HL-60 (cell line): ENCODE data around the gene PAWR.

Experiments
- DNase-seq, 2 experiments: peaks; one replicate each; pipeline ENCODE4 v3.0.0-alpha.2; 2010 to 2020; ENCODE audit warnings: low read depth in 1 of 2, low spot score in 1 of 2
- H3K27ac ChIP-seq: fragments of 250-450 bp; sonication (Bioruptor Pico); replicated peaks from 2 replicates; pipeline ENCODE4 v1.5.1; 2020; ENCODE audit warnings: mild to moderate bottlenecking, moderate library complexity
- H3K27me3 ChIP-seq: fragments of 250-450 bp; sonication (Bioruptor Pico); 2 replicates; pipeline ENCODE4 v1.5.1; 2021; ENCODE audit warnings: mild to moderate bottlenecking, moderate library complexity; ENCODE audit not compliant: insufficient read depth, poor library complexity, severe bottlenecking
- H3K4me3 ChIP-seq: replicated peaks from 2 replicates; pipeline ENCODE4 v1.5.1; 2011; ENCODE audit warnings: mild to moderate bottlenecking, control low read depth, low read length; ENCODE audit not compliant: insufficient read depth
- GABPA ChIP-seq: IDR thresholded peaks from 2 replicates; pipeline ENCODE4 v1.6.1; 2012; ENCODE audit warnings: low read depth
- POLR2AphosphoS5 ChIP-seq: IDR thresholded peaks from 2 replicates; pipeline ENCODE4 v1.6.1; 2012; ENCODE audit warnings: low read depth
- SPI1 ChIP-seq: IDR thresholded peaks from 2 replicates; pipeline ENCODE4 v1.6.1; 2012; ENCODE audit warnings: low read depth, mild to moderate bottlenecking, borderline replicate concordance
- long read RNA-seq: library from polyadenylated mRNA; unstranded; transcript quantifications from one replicate; pipeline ENCODE4 v2.0.0, GENCODE V29; 2020
- TF ChIP-seq, protein P1 (sequence below): IDR thresholded peaks from one replicate; pipeline ENCODE4 v1.5.1; 2011; ENCODE audit warnings: low read length, control low read depth, inconsistent platforms; ENCODE audit not compliant: insufficient read depth
- TF ChIP-seq, protein P2 (sequence below): IDR thresholded peaks from 2 replicates; pipeline ENCODE4 v1.6.1; 2012; ENCODE audit warnings: low read depth; ENCODE audit not compliant: insufficient replicate concordance

PAWR gene, protein sequence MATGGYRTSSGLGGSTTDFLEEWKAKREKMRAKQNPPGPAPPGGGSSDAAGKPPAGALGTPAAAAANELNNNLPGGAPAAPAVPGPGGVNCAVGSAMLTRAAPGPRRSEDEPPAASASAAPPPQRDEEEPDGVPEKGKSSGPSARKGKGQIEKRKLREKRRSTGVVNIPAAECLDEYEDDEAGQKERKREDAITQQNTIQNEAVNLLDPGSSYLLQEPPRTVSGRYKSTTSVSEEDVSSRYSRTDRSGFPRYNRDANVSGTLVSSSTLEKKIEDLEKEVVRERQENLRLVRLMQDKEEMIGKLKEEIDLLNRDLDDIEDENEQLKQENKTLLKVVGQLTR
- long read RNA-seq: 0 reads

DNA sequence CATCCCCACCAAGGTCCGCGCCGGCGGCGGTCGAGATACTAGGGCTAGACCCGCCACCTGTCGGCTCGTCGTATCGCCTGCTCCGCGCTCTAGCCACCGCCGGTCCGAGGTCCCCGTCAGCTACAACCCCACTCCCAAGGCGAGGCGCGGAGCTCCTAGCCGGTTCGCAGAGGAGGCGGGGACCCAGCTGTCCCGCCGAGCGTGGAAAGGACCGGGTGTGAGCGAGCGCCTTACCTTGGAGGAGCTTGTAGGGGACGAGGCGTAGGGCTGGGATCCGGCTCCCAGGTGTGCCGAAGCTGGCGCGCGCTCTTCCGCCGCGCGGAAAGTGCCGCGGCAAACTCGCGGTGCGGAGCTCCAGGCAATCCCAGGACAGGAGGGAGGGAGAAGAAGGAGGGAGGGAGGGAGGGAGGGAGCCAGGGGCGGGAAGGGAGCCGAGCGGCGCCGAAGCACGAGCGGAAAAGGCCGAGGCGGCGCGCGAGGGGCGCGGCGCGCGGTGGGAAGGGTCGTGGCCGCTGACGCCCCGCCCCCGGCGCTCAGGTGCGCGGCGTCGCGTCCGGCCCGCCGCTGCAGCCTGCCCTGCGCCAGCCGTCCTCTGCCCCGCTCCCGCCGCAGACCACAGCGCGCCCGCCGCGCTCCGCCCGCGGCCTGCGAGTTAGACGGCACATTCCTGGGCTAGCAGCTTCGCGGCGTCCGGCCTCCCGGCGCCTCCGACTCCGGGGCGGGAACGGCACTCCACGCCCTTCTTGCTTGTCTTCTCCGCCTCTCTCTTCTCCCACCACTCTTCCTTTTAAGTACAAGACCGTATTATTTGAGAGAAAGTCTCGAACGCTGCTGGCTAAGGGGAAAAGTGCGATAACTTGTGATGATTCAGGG lies at the start of gene PAWR:
TSS of gene PAWR (minus strand) at position 327 of the 873 bp plus-strand sequence. CDS start 720 bp downstream, outside the sequence.
- no peak for DNase-seq
- Histone ChIP-seq H3K27me3 (peaks cover 49% of the 10 kb centered on the region), H3K4me3 (peak within 1 kb of the TSS; percentile 45), H3K27ac (no peak within 1 kb of the TSS)
- TF ChIP-seq, protein P1, sequence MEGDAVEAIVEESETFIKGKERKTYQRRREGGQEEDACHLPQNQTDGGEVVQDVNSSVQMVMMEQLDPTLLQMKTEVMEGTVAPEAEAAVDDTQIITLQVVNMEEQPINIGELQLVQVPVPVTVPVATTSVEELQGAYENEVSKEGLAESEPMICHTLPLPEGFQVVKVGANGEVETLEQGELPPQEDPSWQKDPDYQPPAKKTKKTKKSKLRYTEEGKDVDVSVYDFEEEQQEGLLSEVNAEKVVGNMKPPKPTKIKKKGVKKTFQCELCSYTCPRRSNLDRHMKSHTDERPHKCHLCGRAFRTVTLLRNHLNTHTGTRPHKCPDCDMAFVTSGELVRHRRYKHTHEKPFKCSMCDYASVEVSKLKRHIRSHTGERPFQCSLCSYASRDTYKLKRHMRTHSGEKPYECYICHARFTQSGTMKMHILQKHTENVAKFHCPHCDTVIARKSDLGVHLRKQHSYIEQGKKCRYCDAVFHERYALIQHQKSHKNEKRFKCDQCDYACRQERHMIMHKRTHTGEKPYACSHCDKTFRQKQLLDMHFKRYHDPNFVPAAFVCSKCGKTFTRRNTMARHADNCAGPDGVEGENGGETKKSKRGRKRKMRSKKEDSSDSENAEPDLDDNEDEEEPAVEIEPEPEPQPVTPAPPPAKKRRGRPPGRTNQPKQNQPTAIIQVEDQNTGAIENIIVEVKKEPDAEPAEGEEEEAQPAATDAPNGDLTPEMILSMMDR: no peak
- TF ChIP-seq POLR2AphosphoS5: no peak

DNA sequence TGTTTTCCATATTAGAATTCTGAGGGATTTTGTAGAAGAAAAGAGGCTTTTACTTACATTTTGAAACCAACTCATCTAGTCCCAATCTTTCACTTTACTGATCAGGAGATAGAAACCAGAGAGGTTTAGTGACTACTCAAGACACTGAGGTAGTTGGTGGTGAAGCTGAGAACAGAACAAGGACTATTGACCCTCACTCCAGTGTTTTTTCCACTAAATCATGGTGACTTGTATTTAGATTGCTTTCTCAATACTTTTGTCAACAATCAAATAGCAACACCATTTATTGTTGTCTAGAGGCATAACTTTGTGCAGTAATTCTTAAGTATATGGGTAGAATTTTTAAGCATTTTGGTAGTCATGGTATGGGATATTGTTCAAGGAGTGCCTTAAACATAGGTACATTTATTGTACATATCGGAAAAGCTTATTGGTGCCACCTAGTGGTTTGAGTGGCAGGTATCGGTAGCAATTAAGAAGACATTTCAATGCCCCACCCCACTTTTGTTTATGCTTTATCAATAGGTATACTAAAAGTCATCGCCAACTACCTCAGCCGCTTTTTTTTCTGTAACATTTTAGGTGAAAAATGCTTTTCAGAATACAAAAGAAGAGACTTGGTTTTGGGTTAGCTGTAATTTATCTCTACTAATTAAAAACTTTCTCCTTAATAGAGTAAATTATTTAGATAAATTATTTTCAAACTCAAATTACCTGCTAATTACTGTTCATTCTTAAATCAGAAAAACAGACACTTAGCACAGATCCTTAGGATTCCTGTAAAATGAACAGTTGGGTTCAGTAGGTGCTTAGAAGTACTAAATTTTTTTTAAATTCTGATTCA lies 47.3 kb upstream of the PAWR start:
- Histone ChIP-seq H3K27ac (no peak overlapping the region), H3K27me3 (peaks cover 2% of the 10 kb centered on the region), H3K4me3 (no peak overlapping the region)
- TF ChIP-seq, protein P1: peak; percentile 41
- TF ChIP-seq, protein P2, sequence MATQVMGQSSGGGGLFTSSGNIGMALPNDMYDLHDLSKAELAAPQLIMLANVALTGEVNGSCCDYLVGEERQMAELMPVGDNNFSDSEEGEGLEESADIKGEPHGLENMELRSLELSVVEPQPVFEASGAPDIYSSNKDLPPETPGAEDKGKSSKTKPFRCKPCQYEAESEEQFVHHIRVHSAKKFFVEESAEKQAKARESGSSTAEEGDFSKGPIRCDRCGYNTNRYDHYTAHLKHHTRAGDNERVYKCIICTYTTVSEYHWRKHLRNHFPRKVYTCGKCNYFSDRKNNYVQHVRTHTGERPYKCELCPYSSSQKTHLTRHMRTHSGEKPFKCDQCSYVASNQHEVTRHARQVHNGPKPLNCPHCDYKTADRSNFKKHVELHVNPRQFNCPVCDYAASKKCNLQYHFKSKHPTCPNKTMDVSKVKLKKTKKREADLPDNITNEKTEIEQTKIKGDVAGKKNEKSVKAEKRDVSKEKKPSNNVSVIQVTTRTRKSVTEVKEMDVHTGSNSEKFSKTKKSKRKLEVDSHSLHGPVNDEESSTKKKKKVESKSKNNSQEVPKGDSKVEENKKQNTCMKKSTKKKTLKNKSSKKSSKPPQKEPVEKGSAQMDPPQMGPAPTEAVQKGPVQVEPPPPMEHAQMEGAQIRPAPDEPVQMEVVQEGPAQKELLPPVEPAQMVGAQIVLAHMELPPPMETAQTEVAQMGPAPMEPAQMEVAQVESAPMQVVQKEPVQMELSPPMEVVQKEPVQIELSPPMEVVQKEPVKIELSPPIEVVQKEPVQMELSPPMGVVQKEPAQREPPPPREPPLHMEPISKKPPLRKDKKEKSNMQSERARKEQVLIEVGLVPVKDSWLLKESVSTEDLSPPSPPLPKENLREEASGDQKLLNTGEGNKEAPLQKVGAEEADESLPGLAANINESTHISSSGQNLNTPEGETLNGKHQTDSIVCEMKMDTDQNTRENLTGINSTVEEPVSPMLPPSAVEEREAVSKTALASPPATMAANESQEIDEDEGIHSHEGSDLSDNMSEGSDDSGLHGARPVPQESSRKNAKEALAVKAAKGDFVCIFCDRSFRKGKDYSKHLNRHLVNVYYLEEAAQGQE: no peak
- peak; percentile 2 to 7 for DNase-seq

DNA sequence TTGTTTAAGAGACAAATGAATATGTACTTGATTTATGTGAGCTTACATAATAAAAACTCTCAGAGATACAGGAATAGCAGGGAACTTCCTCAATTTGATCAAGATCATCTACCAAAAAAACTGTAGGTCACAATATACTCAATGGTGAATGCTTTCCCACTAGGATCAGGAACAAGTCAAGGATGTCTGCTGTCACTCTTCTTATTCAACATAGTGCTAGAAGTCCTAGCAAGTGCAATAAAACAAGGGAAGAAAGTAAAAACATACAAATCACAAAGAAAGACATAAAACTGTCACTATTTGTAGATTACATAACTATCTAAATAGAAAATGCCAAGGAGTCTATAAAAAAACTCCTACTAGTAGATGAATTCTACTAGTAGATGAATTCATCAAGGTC lies 41.9 kb upstream of the PAWR start:
- no peak overlapping the region for H3K27ac ChIP-seq
- no peak for DNase-seq
- TF ChIP-seq SPI1: no peak
- no peak for TF ChIP-seq GABPA
- TF ChIP-seq POLR2AphosphoS5: no peak
- TF ChIP-seq, protein P2: no peak
- TF ChIP-seq, protein P1: no peak
- H3K27me3 ChIP-seq: no peaks in the 10 kb centered on the region
- H3K4me3 ChIP-seq: no peak overlapping the region
